Liver (tissue), 9 donors: ENCODE results near the gene TBC1D7. TPM values are rescaled to one million over a fixed set of nuclear protein-coding genes. Genes with fewer than 3 reads are reported as not detected.

ENCODE experiments used
- DNase-seq: peaks from one replicate; pipeline ENCODE4 v3.0.0-alpha.2; 2017; ENCODE audit warnings: low spot score
- H3K27ac ChIP-seq, 2 donors: one replicate each; pipeline ENCODE4 v1.7.0; 2013; ENCODE audit warnings: inconsistent platforms in 2 of 2, low read length in 2 of 2, control low read depth in 1 of 2, low read depth in 1 of 2, mild to moderate bottlenecking in 1 of 2
- H3K27me3 ChIP-seq, 4 donors: one replicate each; pipeline versions ENCODE4 v1.6.1 to v1.7.0; 2013; ENCODE audit warnings: low read length in 3 of 4, inconsistent platforms in 1 of 4, mild to moderate bottlenecking in 1 of 4, moderate library complexity in 1 of 4; ENCODE audit not compliant: control insufficient read depth in 4 of 4, insufficient read depth in 4 of 4
- H3K36me3 ChIP-seq, 4 donors: one replicate each; pipeline versions ENCODE4 v1.6.1 to v1.7.0; 2013; ENCODE audit warnings: low read length in 3 of 4, mild to moderate bottlenecking in 3 of 4, low read depth in 1 of 4, moderate library complexity in 1 of 4; ENCODE audit not compliant: control insufficient read depth in 4 of 4, insufficient read depth in 3 of 4
- H3K4me1 ChIP-seq, 4 donors: one replicate each; pipeline versions ENCODE4 v1.6.1 to v1.7.0; 2013; ENCODE audit warnings: low read length in 3 of 4, mild to moderate bottlenecking in 3 of 4, moderate library complexity in 1 of 4; ENCODE audit not compliant: control insufficient read depth in 4 of 4, insufficient read depth in 4 of 4
- H3K4me3 ChIP-seq, 3 donors: one replicate each; pipeline versions ENCODE4 v1.6.1 to v1.7.0; 2013; ENCODE audit warnings: low read length in 3 of 3, control low read depth in 1 of 3, low read depth in 1 of 3, mild to moderate bottlenecking in 1 of 3
- H3K9ac ChIP-seq, 2 donors: one replicate each; pipeline ENCODE4 v1.7.0; 2013; ENCODE audit warnings: low read length in 2 of 2, mild to moderate bottlenecking in 2 of 2, moderate library complexity in 2 of 2, control low read depth in 1 of 2, low read depth in 1 of 2
- H3K9me3 ChIP-seq, 4 donors: one replicate each; pipeline versions ENCODE4 v1.6.1 to v1.7.0; 2013; ENCODE audit warnings: low read length in 3 of 4; ENCODE audit not compliant: control insufficient read depth in 4 of 4
- EGR1 ChIP-seq, 2 donors: IDR thresholded peaks; 2 replicates each; pipeline ENCODE4 v1.6.1; 2016 to 2018; ENCODE audit warnings: antibody characterized with exemption in 2 of 2, low read depth in 2 of 2
- GABPA ChIP-seq, 2 donors: IDR thresholded peaks in 1 of 2; conservative IDR thresholded peaks in 1 of 2; 2 replicates each; pipeline ENCODE4 v1.6.1; 2016; ENCODE audit warnings: antibody characterized with exemption in 2 of 2, mild to moderate bottlenecking in 1 of 2, moderate library complexity in 1 of 2
- HNF4A ChIP-seq, 2 donors: conservative IDR thresholded peaks; 2 replicates each; pipeline ENCODE4 v1.6.1; 2016; ENCODE audit warnings: antibody characterized with exemption in 2 of 2, mild to moderate bottlenecking in 2 of 2
- HNF4G ChIP-seq: IDR thresholded peaks from 2 replicates; pipeline ENCODE4 v1.6.1; 2016; ENCODE audit warnings: antibody characterized with exemption
- RAD21 ChIP-seq, 2 donors: IDR thresholded peaks; 2 replicates each; pipeline ENCODE4 v1.6.1; 2016; ENCODE audit warnings: antibody characterized with exemption in 2 of 2, mild to moderate bottlenecking in 2 of 2
- RXRA ChIP-seq, 2 donors: IDR thresholded peaks; 2 replicates each; pipeline ENCODE4 v1.6.1; 2017 to 2018; ENCODE audit warnings: antibody characterized with exemption in 2 of 2, mild to moderate bottlenecking in 1 of 2
- SP1 ChIP-seq: IDR thresholded peaks from 2 replicates; pipeline ENCODE4 v1.6.1; 2018; ENCODE audit warnings: antibody characterized with exemption, mild to moderate bottlenecking
- TAF1 ChIP-seq: conservative IDR thresholded peaks from 2 replicates; pipeline ENCODE4 v1.6.1; 2016; ENCODE audit warnings: antibody characterized with exemption, mild to moderate bottlenecking
- WGBS: extraction: QIAGEN DNeasy Blood & Tissue Kit; methylation state at CpG from one replicate; pipeline ENCODE4 v1.1.7; 2013; 5-methylcytosine and 5-hydroxymethylcytosine counted together
- polyA plus RNA-seq, 2 donors: library from polyadenylated mRNA; stranded (reverse) in 1 of 2; unstranded in 1 of 2; fragments of 200-250 nt in 1 of 2; fragments of >200 nt in 1 of 2; fragmentation: Nextera tagmentation in 1 of 2; extraction: Ambion mirVana in 1 of 2; gene quantifications; one replicate each; pipeline versions ENCODE4 v1.2.1 to v1.2.3, GENCODE V29; 2013 to 2015
- total RNA-seq, 2 donors: library from RNA; depleted of rRNA; stranded (reverse); fragments of >200 nt; gene quantifications; one replicate each; pipeline ENCODE4 v1.2.3, GENCODE V29; 2014
- TF ChIP-seq, protein P1 (sequence below): IDR thresholded peaks from 2 replicates; pipeline ENCODE4 v1.6.1; 2016; ENCODE audit warnings: antibody characterized with exemption, mild to moderate bottlenecking
- TF ChIP-seq, protein P2 (sequence below): IDR thresholded peaks from 2 replicates; pipeline ENCODE4 v1.6.1; 2016; ENCODE audit warnings: antibody characterized with exemption
- TF ChIP-seq, protein P3 (sequence below): fragments of 150-350 bp; IDR thresholded peaks from 2 replicates; pipeline ENCODE4 v1.5.1; 2017; ENCODE audit warnings: improper control_type of control experiment, low read depth, low read length; ENCODE audit not compliant: missing input control
- TF ChIP-seq, protein P4 (sequence below): IDR thresholded peaks from 2 replicates; pipeline ENCODE4 v1.6.1; 2016; ENCODE audit warnings: antibody characterized with exemption
- donor health status: healthy.
- donor health status: healthy.
- donor health status: healthy.
- donor health status: healthy.
- donor health status: healthy.

Gene TBC1D7
- total and polyA plus RNA-seq, 4 donors, result 9.6 to 18.8 (median 10.6) TPM

DNA sequence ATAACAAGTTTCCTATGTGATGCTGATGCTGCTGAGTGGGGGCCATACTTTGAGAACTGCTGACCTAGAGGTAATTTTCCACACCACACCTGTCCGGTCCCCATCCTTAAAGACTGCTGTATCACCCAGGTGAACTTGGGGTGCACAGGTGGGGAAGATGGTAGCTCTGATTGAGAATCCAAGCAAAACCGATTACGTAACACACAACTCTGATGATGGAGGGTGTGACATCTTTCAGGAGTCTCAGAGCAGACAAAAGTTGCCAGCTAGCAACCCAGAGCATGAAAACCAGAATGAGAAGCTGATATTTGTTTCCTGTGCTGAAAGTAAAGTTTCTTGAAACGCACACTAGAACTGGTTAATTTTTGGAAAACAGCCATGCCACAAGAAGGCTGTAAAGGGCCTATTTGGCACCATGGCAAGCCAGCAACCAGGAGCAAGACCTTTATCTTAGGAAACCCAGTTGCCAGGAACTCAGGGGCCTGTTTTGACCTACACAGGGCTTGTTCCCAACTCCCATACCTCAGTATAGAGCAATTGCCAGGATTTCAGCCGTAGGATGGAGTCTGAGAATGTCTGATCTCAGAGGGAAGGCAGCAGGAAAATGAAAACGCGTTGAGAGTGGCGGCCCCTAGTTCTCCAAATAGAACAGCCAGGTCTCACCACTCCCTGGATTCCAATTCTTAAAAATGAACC, 21.6 kb upstream of the TBC1D7 start (continued):
- TF ChIP-seq HNF4A (conservative IDR thresholded peaks at IDR 0.05) (no peak), HNF4G (no peak)

DNA sequence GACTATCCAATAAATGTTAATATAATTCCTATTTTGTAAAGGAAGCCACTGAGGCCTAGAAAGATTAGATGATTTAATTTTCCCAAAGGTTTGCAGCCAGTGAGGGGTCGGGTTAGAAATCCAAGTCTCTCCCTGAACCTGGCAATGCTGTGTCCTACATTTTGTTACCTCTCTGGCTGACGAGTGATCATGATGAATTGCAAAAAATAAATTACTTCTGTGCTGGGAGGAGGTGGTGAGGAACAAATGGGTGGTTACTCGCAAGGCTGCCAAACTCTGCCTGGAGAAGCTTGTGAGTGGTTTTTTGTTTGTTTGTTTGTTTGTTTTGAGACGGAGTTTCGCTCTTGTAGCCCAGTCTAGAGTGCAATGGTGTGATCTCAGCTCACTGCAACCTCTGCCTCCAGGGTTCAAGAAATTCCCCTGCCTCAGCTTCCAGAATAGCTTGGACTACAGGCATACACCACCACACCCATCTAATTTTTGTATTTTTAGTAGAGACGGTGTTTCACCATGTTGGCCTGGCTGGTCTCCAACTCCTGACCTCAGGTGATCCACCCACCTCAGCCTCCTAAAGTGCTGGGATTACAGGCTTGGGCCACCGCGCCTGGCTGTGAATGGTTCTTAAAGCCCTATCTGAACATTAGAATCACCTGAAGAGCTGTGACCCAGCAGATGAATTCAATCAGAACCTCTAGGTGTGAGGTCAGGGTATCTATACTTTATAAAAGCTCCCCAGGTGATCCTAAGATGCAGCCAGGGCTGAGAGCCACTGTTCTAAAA, 20.2 kb upstream of the TBC1D7 start:
- no peaks in the 10 kb centered on the region for H3K9me3 ChIP-seq
- 91% methylated on average over 8 of the region's 8 CpGs for WGBS
- no peak for DNase-seq
- TF ChIP-seq, protein P1, sequence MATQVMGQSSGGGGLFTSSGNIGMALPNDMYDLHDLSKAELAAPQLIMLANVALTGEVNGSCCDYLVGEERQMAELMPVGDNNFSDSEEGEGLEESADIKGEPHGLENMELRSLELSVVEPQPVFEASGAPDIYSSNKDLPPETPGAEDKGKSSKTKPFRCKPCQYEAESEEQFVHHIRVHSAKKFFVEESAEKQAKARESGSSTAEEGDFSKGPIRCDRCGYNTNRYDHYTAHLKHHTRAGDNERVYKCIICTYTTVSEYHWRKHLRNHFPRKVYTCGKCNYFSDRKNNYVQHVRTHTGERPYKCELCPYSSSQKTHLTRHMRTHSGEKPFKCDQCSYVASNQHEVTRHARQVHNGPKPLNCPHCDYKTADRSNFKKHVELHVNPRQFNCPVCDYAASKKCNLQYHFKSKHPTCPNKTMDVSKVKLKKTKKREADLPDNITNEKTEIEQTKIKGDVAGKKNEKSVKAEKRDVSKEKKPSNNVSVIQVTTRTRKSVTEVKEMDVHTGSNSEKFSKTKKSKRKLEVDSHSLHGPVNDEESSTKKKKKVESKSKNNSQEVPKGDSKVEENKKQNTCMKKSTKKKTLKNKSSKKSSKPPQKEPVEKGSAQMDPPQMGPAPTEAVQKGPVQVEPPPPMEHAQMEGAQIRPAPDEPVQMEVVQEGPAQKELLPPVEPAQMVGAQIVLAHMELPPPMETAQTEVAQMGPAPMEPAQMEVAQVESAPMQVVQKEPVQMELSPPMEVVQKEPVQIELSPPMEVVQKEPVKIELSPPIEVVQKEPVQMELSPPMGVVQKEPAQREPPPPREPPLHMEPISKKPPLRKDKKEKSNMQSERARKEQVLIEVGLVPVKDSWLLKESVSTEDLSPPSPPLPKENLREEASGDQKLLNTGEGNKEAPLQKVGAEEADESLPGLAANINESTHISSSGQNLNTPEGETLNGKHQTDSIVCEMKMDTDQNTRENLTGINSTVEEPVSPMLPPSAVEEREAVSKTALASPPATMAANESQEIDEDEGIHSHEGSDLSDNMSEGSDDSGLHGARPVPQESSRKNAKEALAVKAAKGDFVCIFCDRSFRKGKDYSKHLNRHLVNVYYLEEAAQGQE, result no peak
- TF ChIP-seq RXRA (IDR thresholded peaks at IDR 0.05), result no peak
- TF ChIP-seq, protein P2, sequence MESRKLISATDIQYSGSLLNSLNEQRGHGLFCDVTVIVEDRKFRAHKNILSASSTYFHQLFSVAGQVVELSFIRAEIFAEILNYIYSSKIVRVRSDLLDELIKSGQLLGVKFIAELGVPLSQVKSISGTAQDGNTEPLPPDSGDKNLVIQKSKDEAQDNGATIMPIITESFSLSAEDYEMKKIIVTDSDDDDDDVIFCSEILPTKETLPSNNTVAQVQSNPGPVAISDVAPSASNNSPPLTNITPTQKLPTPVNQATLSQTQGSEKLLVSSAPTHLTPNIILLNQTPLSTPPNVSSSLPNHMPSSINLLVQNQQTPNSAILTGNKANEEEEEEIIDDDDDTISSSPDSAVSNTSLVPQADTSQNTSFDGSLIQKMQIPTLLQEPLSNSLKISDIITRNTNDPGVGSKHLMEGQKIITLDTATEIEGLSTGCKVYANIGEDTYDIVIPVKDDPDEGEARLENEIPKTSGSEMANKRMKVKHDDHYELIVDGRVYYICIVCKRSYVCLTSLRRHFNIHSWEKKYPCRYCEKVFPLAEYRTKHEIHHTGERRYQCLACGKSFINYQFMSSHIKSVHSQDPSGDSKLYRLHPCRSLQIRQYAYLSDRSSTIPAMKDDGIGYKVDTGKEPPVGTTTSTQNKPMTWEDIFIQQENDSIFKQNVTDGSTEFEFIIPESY, result no peak
- TF ChIP-seq TAF1, result no peak
- TF ChIP-seq, protein P3, sequence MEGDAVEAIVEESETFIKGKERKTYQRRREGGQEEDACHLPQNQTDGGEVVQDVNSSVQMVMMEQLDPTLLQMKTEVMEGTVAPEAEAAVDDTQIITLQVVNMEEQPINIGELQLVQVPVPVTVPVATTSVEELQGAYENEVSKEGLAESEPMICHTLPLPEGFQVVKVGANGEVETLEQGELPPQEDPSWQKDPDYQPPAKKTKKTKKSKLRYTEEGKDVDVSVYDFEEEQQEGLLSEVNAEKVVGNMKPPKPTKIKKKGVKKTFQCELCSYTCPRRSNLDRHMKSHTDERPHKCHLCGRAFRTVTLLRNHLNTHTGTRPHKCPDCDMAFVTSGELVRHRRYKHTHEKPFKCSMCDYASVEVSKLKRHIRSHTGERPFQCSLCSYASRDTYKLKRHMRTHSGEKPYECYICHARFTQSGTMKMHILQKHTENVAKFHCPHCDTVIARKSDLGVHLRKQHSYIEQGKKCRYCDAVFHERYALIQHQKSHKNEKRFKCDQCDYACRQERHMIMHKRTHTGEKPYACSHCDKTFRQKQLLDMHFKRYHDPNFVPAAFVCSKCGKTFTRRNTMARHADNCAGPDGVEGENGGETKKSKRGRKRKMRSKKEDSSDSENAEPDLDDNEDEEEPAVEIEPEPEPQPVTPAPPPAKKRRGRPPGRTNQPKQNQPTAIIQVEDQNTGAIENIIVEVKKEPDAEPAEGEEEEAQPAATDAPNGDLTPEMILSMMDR, result no peak
- TF ChIP-seq SP1, result no peak
- TF ChIP-seq, protein P4, sequence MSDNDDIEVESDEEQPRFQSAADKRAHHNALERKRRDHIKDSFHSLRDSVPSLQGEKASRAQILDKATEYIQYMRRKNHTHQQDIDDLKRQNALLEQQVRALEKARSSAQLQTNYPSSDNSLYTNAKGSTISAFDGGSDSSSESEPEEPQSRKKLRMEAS, result no peak
- no peak for TF ChIP-seq GABPA (IDR thresholded peaks at IDR 0.05 in 1 of 2, conservative IDR thresholded peaks at IDR 0.05 in 1 of 2)
- TF ChIP-seq RAD21 (IDR thresholded peaks at IDR 0.05), result no peak
- TF ChIP-seq EGR1 (IDR thresholded peaks at IDR 0.05; ENCODE audit: low read depth in 2 of 2), result no peak
- no peak overlapping the region for H3K4me3 ChIP-seq
- no peaks in the 10 kb centered on the region for H3K27me3 ChIP-seq
- no peaks in the 10 kb centered on the region for H3K4me1 ChIP-seq
- no peaks in the 10 kb centered on the region for H3K36me3 ChIP-seq
- no peak overlapping the region for H3K27ac ChIP-seq
- no peak overlapping the region for H3K9ac ChIP-seq
